GM19239 (cell line): ENCODE measurements around the gene SPPL2B.
A peak's percentile ranks its signal among the peaks of the same experiment; 100 is the strongest.

ENCODE experiments used
- DNase-seq: peaks from one replicate; pipeline ENCODE4 v3.0.0; 2011; ENCODE audit warnings: low spot score; ENCODE audit not compliant: insufficient read length
- FAIRE-seq: peaks from 2 replicates; lab custom pipeline; 2011; peaks lifted over from hg19 to GRCh38; lab: Jason Lieb, UNC

The SPPL2B gene

GRCh38 chr19:2320939-2321338 lies 7.5 kb upstream of the SPPL2B start:
- no peak for FAIRE-seq

GRCh38 chr19:2321565-2322283 lies 6.8 kb upstream of the SPPL2B start:
- DNase-seq (no peak), FAIRE-seq (no peak)

More at GRCh38 chr19:2320939-2321338, 7.5 kb upstream of the SPPL2B start:
- no peak for DNase-seq

GRCh38 chr19:2323707-2324106 lies 4.8 kb upstream of the SPPL2B start:
- FAIRE-seq (no peak), DNase-seq (no peak)

- FAIRE-seq (no peak), DNase-seq (no peak)
Measured at GRCh38 chr19:2324220-2324948, 4.1 kb upstream of the SPPL2B start.

- no peak for FAIRE-seq
- DNase-seq, result no peak
Measured at GRCh38 chr19:2325281-2326046, 3.0 kb upstream of the SPPL2B start.

- DNase-seq (no peak), FAIRE-seq (peak; percentile 40)
Measured at GRCh38 chr19:2326699-2327360, 1.7 kb upstream of the SPPL2B start.

GRCh38 chr19:2327773-2328400 lies 597 bp upstream of the SPPL2B start:
- DNase-seq (peak; percentile 60), FAIRE-seq (peak; percentile 95)

GRCh38 chr19:2329149-2329478 lies 630 bp downstream of the SPPL2B start:
- FAIRE-seq (no peak), DNase-seq (no peak)

- FAIRE-seq, result no peak
Measured at GRCh38 chr19:2329501-2329916, 1.0 kb downstream of the SPPL2B start.

GRCh38 chr19:2330255-2330631 lies 1.8 kb downstream of the SPPL2B start:
- DNase-seq (no peak), FAIRE-seq (no peak)

More at GRCh38 chr19:2329501-2329916, 1.0 kb downstream of the SPPL2B start:
- DNase-seq, result no peak

GRCh38 chr19:2330632-2331284 lies 2.3 kb downstream of the SPPL2B start:
- FAIRE-seq (no peak), DNase-seq (no peak)

GRCh38 chr19:2331601-2332246 lies 3.2 kb downstream of the SPPL2B start:
- no peak for DNase-seq
- no peak for FAIRE-seq

- peak; percentile 91 for DNase-seq
- FAIRE-seq, result peak; percentile 84
Measured at GRCh38 chr19:2332341-2333026, 4.0 kb downstream of the SPPL2B start.

- FAIRE-seq (no peak), DNase-seq (no peak)
Measured at GRCh38 chr19:2333027-2333806, 4.7 kb downstream of the SPPL2B start.

GRCh38 chr19:2333807-2334211 lies 5.3 kb downstream of the SPPL2B start:
- DNase-seq, result no peak
- FAIRE-seq, result no peak

- FAIRE-seq (no peak), DNase-seq (no peak)
Measured at GRCh38 chr19:2334426-2334825, 5.9 kb downstream of the SPPL2B start.

GRCh38 chr19:2334986-2335846 lies 6.7 kb downstream of the SPPL2B start:
- FAIRE-seq (no peak), DNase-seq (no peak)
